GM11168 (cell line): ENCODE results near the gene TMPRSS4.

ENCODE experiments used
- in situ Hi-C: fragments of 300-500 bp; cut with MboI; formaldehyde crosslinking; loops from one replicate; pipeline ENCODE4 v1.12.0; 2022; ENCODE audit warnings: low sequenced_read_pairs; ENCODE audit not compliant: unreplicated experiment

Gene TMPRSS4

DNA sequence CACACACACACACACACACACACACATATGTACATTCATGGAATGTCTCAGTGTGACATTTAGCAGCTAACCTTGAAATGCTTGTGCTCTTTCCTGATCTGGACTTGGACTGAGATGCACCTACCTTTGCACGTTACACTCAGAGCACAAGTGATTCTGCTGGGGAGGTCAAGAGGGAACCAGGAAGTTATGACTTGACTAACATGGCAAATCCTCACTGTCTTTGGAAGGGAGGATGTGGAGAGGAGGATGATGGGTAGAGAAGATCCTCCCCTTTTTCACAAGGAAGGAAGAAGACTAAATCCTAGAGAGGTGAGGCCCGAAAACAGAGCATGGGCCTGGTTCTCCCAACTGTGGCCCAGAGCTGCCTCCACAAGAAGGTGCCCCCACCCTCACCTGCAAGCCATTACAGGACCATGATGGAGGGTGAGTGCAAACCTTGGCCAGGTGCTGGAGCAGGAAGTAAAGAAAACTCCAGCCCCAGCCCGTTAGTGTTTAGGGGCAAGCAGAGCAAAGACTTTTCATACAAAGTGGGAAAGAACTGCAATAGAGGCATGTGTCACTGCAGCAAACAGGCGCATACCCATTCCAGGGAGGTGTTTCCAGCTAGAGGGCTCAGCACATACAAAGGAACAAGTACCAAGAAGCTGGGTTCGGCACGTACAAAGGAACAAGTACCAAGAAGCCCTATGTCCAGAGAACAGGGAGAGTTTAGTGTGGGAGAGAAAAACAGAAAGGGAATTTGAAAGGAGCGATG is 49.4 kb downstream of the TMPRSS4 start:
- in situ Hi-C loops, result no loop called here

GRCh38 chr11:118128310-118128709 is 51.4 kb downstream of the TMPRSS4 start:
- in situ Hi-C loops, result no loop called here

DNA sequence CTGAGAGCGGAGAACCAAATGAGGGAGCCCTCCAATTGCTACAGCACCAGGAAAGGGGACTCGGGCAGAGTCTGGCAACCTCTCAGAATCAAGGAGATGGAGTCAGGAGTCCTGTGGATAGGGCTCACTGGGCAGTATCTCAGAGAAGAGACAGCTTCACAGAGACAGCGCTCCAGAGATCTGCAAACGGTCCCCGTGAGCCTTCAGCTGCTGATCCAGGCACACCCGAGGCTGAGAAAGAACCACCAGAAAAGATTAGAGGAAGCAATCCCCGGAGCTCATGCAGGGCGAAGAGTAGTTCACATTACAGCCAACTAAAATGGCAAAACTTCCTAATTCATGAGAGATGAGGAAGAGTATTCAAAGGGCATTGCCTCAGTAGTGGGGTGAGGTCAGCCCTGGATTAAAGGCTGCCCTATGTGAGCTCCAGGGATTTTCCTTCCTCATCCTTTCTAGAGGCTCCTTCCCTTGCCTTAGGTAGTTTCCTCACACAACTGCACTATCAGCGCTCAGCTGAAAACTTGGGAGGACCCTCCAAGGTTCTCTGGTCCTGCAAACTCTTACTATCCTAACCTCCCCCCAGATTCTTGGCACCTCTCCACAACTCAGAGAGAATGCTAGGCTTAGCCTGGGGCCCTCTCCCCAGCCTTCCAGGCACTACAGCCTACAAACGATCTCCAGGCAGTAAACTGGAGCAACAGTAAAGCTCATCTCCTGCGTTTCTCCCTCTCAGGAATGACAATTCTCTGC is 52.0 kb downstream of the TMPRSS4 start:
- in situ Hi-C loops, result no loop called here

DNA sequence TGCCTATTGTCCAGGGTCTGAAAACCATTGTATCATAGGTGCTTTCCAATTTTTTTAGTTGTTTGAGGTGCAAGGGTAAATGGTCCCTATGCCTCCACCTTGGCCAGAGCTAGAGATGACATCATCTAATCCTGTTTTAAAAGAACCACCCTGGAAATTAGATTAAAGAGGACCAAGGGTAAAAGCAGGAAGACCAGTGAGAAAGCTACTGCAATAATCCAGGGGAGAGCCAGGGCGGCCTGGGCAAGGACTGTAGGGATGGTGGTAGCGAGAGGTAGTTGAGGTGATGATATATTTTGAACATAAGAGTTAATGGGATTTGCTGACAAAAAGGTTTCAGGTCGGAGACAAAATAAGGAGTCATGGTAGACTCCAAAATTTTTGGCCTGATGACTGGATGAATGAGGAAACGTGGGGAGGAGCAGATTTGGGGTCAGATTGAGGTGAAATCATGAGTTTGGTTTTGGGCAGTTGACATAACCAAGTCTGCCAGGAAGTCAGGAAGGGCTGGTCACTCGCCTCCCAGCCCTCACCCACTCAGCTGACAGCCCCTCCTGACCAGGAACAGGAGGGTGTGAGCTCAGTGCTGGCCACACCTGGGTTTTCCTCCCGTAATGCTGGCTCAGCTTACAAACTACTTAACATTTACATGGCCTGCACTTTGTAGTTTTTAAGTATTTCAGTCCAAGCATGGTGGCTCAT is 52.7 kb downstream of the TMPRSS4 start:
- in situ Hi-C loops, result no loop called here

DNA sequence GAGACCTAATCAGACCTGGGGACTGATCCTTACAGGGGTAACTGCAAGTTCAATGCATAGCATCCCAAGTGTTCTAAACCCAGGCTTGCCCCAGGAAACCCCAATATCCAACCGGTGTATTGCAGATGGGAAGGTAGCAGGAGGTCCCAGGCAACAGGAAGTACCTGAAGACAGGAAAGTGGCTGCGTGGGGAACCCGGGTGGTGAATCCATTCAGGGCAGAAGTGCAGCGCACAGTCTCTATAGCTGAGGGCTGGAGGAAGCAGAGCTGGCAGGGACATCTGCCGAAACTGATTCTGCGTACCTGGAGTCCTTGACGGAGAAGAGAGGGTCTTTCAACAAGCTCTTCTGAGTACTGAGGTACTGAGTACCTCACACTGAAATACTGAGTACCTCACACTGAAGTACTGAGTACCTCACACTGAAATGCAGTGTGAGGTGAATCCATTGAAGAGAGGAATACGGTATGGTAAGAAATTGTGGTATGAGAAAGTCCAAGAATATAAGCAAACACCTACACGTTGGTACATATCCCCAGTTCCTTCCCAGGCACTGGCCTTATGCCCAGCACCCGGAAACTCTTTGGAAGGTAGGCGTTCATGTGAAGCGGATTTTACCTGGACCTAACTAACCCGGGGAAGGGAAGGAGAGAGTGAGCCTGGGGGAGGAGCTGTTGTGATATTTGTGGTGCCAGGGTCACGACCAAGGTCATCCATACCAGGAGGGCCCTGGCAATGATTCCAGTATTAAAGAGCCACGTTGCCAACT is 55.7 kb downstream of the TMPRSS4 start:
- in situ Hi-C loops, result no loop called here

GRCh38 chr11:118133816-118134215 is 56.9 kb downstream of the TMPRSS4 start:
- in situ Hi-C loops, result no loop called here

- in situ Hi-C loops, result no loop called here
These were observed 58.3 kb downstream of the TMPRSS4 start for GRCh38 chr11:118135051-118135795.

DNA sequence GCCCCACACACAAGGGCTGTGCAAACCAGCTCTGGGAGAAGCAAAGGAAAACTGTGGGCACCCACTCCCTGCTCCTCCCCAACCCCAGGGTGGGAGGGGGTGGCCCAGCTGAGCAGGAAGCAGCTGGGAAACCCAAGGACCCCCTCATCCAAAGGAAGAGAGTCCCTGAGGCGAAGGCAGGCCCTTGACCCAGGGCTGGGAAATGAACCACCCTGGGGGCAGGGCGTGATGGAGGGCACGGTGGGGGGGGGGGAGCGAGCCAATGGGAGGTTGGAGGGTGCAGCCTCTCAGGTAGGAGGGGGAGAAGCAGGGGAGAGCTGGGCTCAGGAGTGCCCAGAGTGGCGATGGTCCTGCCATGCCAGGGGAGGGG is 58.9 kb downstream of the TMPRSS4 start:
- in situ Hi-C loops, result no loop called here

- in situ Hi-C loops, result no loop called here
These were observed 59.5 kb downstream of the TMPRSS4 start for GRCh38 chr11:118136341-118136740.

DNA sequence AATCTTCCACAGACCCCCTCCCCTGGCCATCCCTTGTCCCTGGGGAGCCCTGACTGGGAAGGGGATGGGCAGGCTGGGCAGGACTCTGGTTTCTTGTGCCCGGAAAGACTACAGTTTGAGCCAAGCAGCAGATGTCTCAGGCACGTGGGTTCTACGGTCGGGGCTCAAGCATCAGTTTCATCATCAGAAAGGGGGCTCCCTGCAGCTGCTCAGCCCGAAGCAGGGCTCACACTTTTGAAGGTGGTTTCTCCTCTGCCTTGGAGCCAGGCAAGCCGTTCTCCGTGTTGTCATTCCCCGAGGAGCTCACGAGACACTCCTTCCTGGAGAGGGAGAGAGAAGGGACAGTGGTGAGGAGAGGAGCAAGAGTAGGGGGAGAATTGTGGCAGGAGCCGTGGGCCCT is 59.9 kb downstream of the TMPRSS4 start:
- in situ Hi-C loops, result no loop called here

GRCh38 chr11:118138839-118139420 is 62.1 kb downstream of the TMPRSS4 start:
- in situ Hi-C loops, result no loop called here

GRCh38 chr11:118139578-118139977 is 62.7 kb downstream of the TMPRSS4 start:
- in situ Hi-C loops, result no loop called here

- in situ Hi-C loops, result no loop called here
These were observed 65.2 kb downstream of the TMPRSS4 start for GRCh38 chr11:118142081-118142480.

GRCh38 chr11:118142809-118143208 is 65.9 kb downstream of the TMPRSS4 start:
- in situ Hi-C loops, result no loop called here

- in situ Hi-C loops, result no loop called here
These were observed 66.8 kb downstream of the TMPRSS4 start for GRCh38 chr11:118143661-118144185.

- in situ Hi-C loops, result no loop called here
These were observed 67.7 kb downstream of the TMPRSS4 start for GRCh38 chr11:118144301-118145268.

GRCh38 chr11:118145285-118146227 is 68.7 kb downstream of the TMPRSS4 start:
- in situ Hi-C loops, result no loop called here
